GM21367 (cell line): Measurements from ENCODE around the gene PDE6C.

Experiments used
- ATAC-seq: cut with Tn5 transposase; IDR thresholded peaks from one replicate; pipeline ENCODE4 v1.9.1; 2021; ENCODE audit not compliant: unreplicated experiment

The PDE6C gene

DNA sequence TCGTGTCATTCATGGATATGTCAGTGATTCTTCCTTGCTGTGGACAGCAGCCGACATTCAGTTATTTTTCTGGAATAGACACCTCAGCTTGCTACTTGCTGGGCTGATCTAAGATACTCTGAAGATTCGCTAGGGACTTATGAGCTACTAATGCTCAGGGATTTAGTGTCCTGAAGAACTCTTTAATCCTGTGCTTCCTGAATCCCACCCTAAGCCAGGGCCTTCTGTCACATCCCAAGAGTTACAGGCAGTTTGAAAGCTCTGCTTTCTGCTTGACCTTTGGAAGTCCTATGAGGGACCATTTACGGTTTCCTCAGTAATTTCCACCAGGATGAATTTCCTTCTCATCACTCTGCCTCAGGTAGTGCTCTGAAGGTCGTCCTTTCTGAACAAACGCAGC, at the start of gene PDE6C:
Gene PDE6C (plus strand): TSS at position 227 of the 400 bp plus-strand sequence. CDS start 189 bp downstream, outside the sequence.
- ATAC-seq, result no peak

DNA sequence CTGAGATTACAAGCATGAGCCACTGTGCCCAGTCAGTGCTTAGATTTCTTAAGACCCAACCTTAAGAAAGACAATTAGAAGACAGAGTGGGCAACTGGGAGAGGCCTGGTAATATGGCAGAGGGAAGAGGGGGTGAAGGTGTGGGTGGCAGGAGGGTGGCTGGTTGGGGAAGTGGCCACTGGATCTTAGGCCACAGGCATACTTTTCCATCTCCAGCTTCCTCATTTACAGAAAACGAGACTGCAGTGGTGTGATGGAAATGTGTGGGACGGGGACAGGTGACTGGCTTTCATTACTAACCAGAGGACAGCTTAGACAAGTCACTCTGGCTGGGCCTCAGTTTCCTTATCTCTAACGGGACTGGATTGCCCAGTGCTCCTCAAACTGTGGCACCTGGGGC, 46.9 kb upstream of the PDE6C start:
- ATAC-seq, result no peak

DNA sequence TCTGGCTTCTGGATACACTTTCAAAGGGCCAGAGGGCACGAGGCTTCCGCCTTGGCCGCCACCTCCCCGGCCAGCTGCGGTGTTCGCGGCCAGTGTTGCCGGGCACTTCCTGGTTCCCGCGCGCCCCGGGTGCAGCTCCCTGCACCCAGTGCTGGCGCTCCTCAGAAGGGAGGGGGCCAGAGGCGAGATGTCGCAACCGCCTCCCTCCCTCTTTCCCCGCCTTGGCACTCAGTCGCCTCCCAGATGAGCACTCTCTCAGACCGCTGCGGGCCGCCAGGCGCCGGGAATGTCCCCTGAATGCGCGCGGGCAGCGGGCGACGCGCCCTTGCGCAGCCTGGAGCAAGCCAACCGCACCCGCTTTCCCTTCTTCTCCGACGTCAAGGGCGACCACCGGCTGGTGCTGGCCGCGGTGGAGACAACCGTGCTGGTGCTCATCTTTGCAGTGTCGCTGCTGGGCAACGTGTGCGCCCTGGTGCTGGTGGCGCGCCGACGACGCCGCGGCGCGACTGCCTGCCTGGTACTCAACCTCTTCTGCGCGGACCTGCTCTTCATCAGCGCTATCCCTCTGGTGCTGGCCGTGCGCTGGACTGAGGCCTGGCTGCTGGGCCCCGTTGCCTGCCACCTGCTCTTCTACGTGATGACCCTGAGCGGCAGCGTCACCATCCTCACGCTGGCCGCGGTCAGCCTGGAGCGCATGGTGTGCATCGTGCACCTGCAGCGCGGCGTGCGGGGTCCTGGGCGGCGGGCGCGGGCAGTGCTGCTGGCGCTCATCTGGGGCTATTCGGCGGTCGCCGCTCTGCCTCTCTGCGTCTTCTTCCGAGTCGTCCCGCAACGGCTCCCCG, 45.7 kb upstream of the PDE6C start, which contains the start of gene FFAR4:
Gene FFAR4 (plus strand): TSS at position 231 of the 842 bp plus-strand sequence. CDS start 56 bp downstream, at position 287.
- no peak for ATAC-seq

DNA sequence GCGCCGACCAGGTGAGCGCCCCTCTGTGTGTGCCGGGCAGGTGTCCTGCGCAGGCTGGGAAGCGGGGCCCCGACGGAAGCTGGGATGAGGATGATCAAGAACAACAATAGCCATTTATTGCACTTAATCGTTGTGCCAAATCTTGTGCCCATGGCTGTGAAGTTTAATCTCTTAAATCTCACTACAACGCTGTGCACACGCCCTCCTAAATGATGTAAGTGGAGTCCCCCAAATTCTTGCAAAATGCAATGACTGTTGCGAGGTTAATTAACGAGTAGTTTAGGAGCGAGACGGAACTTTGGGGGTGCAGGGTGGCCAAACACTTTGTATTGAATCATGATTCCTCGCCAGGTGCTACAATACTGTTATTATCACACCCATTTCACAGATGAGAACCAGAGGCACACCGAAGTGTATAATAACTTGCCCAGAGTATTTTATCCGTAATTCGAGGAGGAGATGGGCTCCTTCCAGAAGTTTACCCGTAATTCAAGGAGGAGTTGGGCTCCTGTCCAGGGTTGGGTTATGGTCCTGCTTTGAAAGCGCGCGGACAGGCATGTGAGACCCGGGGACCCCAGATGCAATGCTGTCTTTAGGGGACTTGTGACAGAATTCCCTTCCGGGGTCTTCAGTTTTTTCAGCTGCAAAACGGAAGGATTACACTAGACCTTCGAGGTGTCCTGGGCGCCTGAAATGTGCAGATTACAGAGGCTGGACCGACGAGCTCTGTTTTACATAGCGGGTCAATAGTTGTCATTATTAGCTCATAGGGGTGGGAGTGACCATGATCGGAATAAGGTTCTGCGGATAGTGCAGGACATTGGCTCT, 44.8 kb upstream of the PDE6C start:
- ATAC-seq, result no peak

DNA sequence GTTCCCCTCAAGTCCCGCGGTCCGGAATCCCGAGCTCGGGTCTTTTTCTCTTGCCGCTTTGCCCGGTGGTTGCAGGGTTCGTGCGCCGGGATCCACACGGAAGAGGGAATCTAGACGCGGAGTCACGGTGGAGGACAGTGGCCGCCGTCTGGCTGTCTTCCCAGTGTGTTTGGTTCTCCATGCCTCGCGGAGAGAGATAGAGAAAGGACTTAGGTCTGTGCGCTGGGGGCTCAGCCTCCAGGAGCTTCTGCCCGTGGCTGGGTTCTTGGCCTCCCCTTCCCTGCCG, 44.3 kb upstream of the PDE6C start:
- no peak for ATAC-seq

- no peak for ATAC-seq
These were observed 42.0 kb upstream of the PDE6C start for GRCh38 chr10:93570383-93570782.

DNA sequence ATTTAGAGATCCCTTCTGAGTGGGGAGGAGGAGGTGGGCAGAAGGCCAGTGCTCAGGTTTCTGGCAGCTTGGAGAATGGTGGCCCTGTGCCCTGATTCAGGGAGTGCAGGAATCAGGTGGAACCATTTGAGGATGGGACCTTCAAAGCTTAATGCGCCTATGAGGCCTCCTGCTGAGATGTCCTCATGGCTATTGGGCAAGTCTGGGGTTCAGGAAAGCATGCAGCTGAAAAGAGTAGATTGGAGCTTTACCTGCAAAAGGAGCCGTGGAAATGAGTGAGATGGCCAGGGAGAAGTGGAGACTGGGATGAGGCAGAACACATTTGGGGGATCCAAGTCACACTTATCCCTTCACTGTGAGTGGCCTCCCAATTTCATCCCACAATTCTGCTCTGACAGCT, 39.7 kb upstream of the PDE6C start:
- ATAC-seq, result no peak

- ATAC-seq, result no peak
These were observed 39.1 kb upstream of the PDE6C start for GRCh38 chr10:93573051-93573909.

- no peak for ATAC-seq
These were observed 38.4 kb upstream of the PDE6C start for GRCh38 chr10:93573924-93574323.

GRCh38 chr10:93576888-93577287, 35.4 kb upstream of the PDE6C start:
- no peak for ATAC-seq

- no peak for ATAC-seq
These were observed 34.8 kb upstream of the PDE6C start for GRCh38 chr10:93577565-93577964.

DNA sequence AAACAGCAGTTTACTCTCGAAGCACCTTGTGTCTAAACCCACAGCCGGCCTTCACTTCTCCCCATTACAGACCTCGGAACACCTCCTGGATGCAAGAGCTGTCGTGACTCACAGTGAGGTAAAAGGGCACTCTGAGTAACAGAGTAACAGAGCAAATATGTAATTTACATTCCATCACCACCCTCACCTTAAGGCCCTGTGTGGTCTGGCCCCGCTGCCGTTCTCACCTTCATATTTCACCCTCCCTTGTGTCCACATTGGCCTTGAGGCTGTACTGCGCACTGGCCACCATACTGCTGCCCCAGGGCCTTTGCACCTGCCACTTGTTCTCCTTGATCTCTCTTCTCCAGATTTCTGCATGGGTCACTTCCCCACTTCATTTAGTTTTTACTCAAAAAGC, 33.2 kb upstream of the PDE6C start:
- ATAC-seq, result no peak

GRCh38 chr10:93579985-93580711, 32.2 kb upstream of the PDE6C start:
- no peak for ATAC-seq

- ATAC-seq, result no peak
These were observed 31.5 kb upstream of the PDE6C start for GRCh38 chr10:93580828-93581227.

DNA sequence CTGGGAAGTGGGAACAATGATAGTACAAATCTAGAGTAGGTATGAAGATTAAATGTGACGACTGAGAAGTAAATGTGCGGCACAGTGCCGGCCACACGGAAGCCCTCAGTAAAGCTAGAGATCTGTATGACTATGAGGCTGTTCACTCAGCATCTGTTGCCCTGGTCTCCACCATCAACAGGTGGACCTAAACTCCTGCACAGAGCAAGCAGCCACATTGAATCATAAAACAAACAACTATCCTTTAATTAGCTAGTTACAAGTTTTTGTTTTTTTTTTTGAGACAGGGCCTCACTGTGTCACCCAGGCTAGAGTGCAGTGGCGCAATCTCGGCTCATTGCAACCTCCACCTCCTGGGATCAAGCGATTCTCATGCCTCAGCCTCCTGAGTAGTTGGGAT, 27.9 kb upstream of the PDE6C start:
- ATAC-seq, result no peak

GRCh38 chr10:93589648-93590562, 22.4 kb upstream of the PDE6C start:
- no peak for ATAC-seq

DNA sequence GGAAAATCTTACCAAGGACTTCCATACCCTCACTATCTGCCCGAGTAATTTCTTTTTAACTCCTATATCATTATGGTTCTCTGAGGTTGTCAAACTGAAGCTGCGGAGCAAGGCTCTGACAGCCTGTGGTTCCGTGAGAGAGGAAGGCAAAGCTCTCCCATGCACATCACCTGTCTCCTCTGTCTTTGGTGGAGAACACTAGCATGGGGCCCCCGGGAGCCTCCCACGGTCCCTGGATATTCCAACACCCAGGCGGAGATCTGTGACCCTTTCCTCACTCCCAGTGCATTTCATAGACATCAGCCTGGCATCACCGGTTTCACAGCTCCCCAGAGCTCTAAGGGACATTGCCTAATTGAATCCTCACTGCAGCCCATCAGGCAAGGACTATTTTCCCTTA, 21.7 kb upstream of the PDE6C start:
- ATAC-seq, result no peak

GRCh38 chr10:93591065-93591808, 21.1 kb upstream of the PDE6C start:
- ATAC-seq, result no peak

DNA sequence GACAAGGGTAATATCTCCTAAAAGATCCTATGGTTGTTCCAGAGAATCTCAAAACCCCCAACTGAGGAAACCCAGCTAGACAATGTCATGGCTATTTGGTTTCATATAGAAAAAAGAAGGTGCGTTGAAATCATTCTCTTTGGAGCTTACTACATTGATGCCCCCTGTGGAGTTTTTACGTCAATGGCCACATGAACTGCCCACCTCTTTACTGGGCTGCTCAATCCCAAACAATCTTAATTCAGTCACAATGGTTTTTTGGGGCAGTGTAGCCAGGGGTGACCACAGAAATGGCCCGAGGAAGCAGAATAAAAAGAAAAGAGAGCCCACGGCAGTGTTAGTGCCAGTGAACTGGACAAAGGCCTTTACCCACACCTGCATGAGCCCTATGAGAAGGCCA, 19.1 kb upstream of the PDE6C start:
- ATAC-seq, result no peak
